ENCODE data around the gene E2F4.

E2F4 gene

GRCh38 chr16:67174706-67175231, 17.2 kb upstream of the E2F4 start:
- TF ChIP-seq CTCF (IDR thresholded peaks at IDR 0.05; ENCODE audit: extremely low read depth, insufficient read depth, missing control alignments) = no peak
- in situ Hi-C loops (cut with MboI; ENCODE audit: low pct_unique_long_range_greater_than_20kb, low sequenced_read_pairs, unreplicated experiment) = no loop called here
- no peak for DNase-seq (ENCODE audit: low spot score)

GRCh38 chr16:67176662-67177061, 15.3 kb upstream of the E2F4 start:
- DNase-seq (ENCODE audit: low spot score) = no peak
- in situ Hi-C loops (cut with MboI; ENCODE audit: low pct_unique_long_range_greater_than_20kb, low sequenced_read_pairs, unreplicated experiment) = no loop called here
- no peak for TF ChIP-seq CTCF (IDR thresholded peaks at IDR 0.05; ENCODE audit: extremely low read depth, insufficient read depth, missing control alignments)

- DNase-seq (ENCODE audit: low spot score) = no peak
- in situ Hi-C loops (cut with MboI; ENCODE audit: low pct_unique_long_range_greater_than_20kb, low sequenced_read_pairs, unreplicated experiment) = no loop called here
- TF ChIP-seq CTCF (IDR thresholded peaks at IDR 0.05; ENCODE audit: extremely low read depth, insufficient read depth, missing control alignments) = no peak
Measured at GRCh38 chr16:67177743-67178699, 13.9 kb upstream of the E2F4 start.

GRCh38 chr16:67179421-67180080, 12.4 kb upstream of the E2F4 start:
- in situ Hi-C loops (cut with MboI; ENCODE audit: low pct_unique_long_range_greater_than_20kb, low sequenced_read_pairs, unreplicated experiment) = no loop called here
- DNase-seq (ENCODE audit: low spot score) = no peak
- TF ChIP-seq CTCF (IDR thresholded peaks at IDR 0.05; ENCODE audit: extremely low read depth, insufficient read depth, missing control alignments) = no peak

GRCh38 chr16:67180166-67180565, 11.8 kb upstream of the E2F4 start:
- in situ Hi-C loops (cut with MboI; ENCODE audit: low pct_unique_long_range_greater_than_20kb, low sequenced_read_pairs, unreplicated experiment) = no loop called here
- DNase-seq (ENCODE audit: low spot score) = no peak
- no peak for TF ChIP-seq CTCF (IDR thresholded peaks at IDR 0.05; ENCODE audit: extremely low read depth, insufficient read depth, missing control alignments)

- DNase-seq (ENCODE audit: low spot score) = no peak
- in situ Hi-C loops (cut with MboI; ENCODE audit: low pct_unique_long_range_greater_than_20kb, low sequenced_read_pairs, unreplicated experiment) = no loop called here
- no peak for TF ChIP-seq CTCF (IDR thresholded peaks at IDR 0.05; ENCODE audit: extremely low read depth, insufficient read depth, missing control alignments)
Measured at GRCh38 chr16:67181346-67181745, 10.6 kb upstream of the E2F4 start.

Measured in GM13977 (cell line).